ENCODE data around the gene PRDM8.

DNA sequence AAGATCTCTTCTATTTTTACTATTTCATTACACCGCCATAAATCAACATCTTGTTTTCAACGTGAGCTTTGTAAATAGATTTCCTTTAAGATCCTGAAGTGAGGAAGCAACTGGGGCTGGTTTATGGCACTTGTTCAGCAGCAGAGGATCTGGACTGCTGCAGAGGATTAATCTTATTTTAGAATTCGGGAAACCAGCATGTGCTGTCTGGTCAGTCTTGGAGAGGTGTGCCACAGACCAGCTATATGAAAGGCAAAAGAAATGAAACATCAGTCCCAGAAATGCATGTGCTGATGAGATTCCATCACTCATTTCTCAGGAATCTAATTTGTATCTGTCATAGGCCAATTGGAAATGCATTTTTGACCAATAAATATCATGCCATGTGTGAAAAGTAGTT, 23.4 kb downstream of the PRDM8 start:
- TF ChIP-seq POLR2A (IDR thresholded peaks at IDR 0.05; ENCODE audit: low read depth, low read length) (no peak), TAF1 (IDR thresholded peaks at IDR 0.05; ENCODE audit: borderline replicate concordance, low read depth, low read length) (no peak)
